Fibroblast of the aortic adventitia (primary cell): ENCODE data around the gene PAXIP1. TPM values are rescaled to one million over a fixed set of nuclear protein-coding genes. Genes with fewer than 3 reads are reported as not detected.
"Not testable (repeated sequence)": the region's sequence is repeated elsewhere in the genome, so short reads cannot be mapped to it uniquely, and the experiment has no call there.

ENCODE experiments used
- DNase-seq: peaks from one replicate; pipeline ENCODE4 v3.0.0-alpha.2; 2010; ENCODE audit warnings: low read depth
- H3K4me3 ChIP-seq: 2 replicates; pipeline ENCODE4 v1.5.1; 2011; ENCODE audit warnings: low read depth, mild to moderate bottlenecking, control low read depth, low read length, moderate library complexity
- CTCF ChIP-seq: IDR thresholded peaks from 2 replicates; pipeline ENCODE4 v1.5.1; 2011; ENCODE audit warnings: mild to moderate bottlenecking, low read length, control low read depth, inconsistent platforms; ENCODE audit not compliant: insufficient read depth
- total RNA-seq: library from RNA; depleted of rRNA; stranded (reverse); fragments of >200 nt; gene quantifications from 2 replicates; pipeline ENCODE4 v1.2.3, GENCODE V29; 2012; ENCODE audit warnings: low replicate concordance

PAXIP1 gene
- 12.2 and 13.5 TPM in 2 replicates for total RNA-seq

- H3K4me3 ChIP-seq: peak within 1 kb of the TSS; percentile 88
- TF ChIP-seq CTCF: no peak
- DNase-seq: no peak
Observed at GRCh38 chr7:155003092-155003375, at the start of gene PAXIP1. PAXIP1 (minus strand) TSS chr7:155003124; CDS start chr7:155002929, 195 bp downstream.

- TF ChIP-seq CTCF: no peak
- DNase-seq: no peak
- H3K4me3 ChIP-seq: no peak overlapping the region
Observed at GRCh38 chr7:155051355-155051754, 48.4 kb upstream of the PAXIP1 start.

- H3K4me3 ChIP-seq: no peak overlapping the region
- TF ChIP-seq CTCF: no peak
- DNase-seq: no peak
Observed at GRCh38 chr7:155048006-155048405, 45.1 kb upstream of the PAXIP1 start.

GRCh38 chr7:155043756-155044155, 40.8 kb upstream of the PAXIP1 start:
- TF ChIP-seq CTCF: no peak
- no peak overlapping the region for H3K4me3 ChIP-seq
- no peak for DNase-seq

GRCh38 chr7:155038335-155038734, 35.4 kb upstream of the PAXIP1 start:
- H3K4me3 ChIP-seq: no peak overlapping the region
- TF ChIP-seq CTCF: no peak
- DNase-seq: no peak

- not testable (repeated sequence) for H3K4me3 ChIP-seq
Observed at GRCh38 chr7:155034495-155034894, 31.6 kb upstream of the PAXIP1 start.

GRCh38 chr7:155032978-155033377, 30.1 kb upstream of the PAXIP1 start:
- TF ChIP-seq CTCF: no peak
- no peak overlapping the region for H3K4me3 ChIP-seq
- no peak for DNase-seq

More at GRCh38 chr7:155034495-155034894, 31.6 kb upstream of the PAXIP1 start:
- DNase-seq: not testable (repeated sequence)
